Adipose tissue (tissue), 3 donors: ENCODE results near the gene RPS5. TPM values are rescaled to one million over a fixed set of nuclear protein-coding genes. Genes with fewer than 3 reads are reported as not detected.
"Not testable (repeated sequence)": the region's sequence is repeated elsewhere in the genome, so short reads cannot be mapped to it uniquely, and the experiment has no call there.

ENCODE experiments used
- H3K27ac ChIP-seq: one replicate; pipeline ENCODE4 v1.5.1; 2013; ENCODE audit warnings: low read depth, low read length
- WGBS, 3 donors: extraction: QIAGEN DNeasy Blood & Tissue Kit; methylation state at CpG; one replicate each; pipeline ENCODE4 v1.1.7; 2013; 5-methylcytosine and 5-hydroxymethylcytosine counted together
- polyA plus RNA-seq, 3 donors: library from polyadenylated mRNA; stranded (reverse); fragments of 200-250 nt; gene quantifications; one replicate each; pipeline ENCODE4 v1.2.3, GENCODE V29; 2013
- donor health status: healthy with polysubstance abuse.
- donor health status: Bipolar disorder and iron deficiency.
- donor health status: healthy.

RPS5 gene
- 1,000 to 10,000 TPM; 1,642 to 2,053 (median 1,868) TPM for polyA plus RNA-seq

DNA sequence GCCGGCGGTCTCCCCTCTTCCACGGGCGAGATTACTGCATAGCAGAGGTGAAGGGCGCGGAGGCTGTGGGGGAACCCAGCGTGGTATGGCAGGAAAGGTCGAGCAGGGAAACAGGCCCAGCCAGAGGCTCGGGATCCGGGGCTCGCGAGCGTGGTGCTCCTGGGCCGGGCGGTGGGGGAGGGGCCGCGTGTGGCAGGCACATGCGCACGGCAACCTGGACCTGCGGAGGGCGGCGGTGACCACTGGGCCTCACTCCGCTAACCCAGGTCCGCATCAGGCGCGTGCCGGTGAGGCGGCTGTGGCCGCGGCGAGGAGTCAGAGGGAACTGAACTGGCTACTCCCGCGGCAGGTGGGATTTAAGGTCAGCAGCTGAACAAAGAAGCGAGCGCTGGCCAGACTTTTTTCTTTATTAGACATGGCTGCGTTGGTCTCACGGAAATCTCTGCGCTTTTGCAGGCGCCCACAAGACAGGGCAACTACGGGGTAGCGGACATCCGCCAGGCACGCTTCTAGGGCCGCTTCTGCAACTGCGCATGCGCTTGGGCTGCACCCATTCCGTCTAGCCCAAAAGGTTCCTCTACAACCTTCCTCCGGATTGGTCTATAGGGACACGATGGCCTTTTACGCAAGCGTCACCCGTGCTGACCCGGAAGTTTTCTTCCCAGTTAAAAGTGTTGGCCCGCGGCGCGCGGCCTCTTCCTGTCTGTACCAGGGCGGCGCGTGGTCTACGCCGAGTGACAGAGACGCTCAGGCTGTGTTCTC lies at the start of gene RPS5:
Gene RPS5 (plus strand): TSS at position 694 of the 762 bp plus-strand sequence. CDS start 869 bp downstream, outside the sequence.
- peak within 1 kb of the TSS; percentile 60 for H3K27ac ChIP-seq
- 0 to 1% (median 0%) methylated on average over 64 of the region's 64 CpGs for WGBS, 3 donors

- no peak overlapping the region for H3K27ac ChIP-seq
- WGBS, 3 donors, result 95 to 100% (median 97%) methylated on average over 11 of the region's 11 CpGs
Observed at GRCh38 chr19:58338336-58338735, 48.7 kb upstream of the RPS5 start.

DNA sequence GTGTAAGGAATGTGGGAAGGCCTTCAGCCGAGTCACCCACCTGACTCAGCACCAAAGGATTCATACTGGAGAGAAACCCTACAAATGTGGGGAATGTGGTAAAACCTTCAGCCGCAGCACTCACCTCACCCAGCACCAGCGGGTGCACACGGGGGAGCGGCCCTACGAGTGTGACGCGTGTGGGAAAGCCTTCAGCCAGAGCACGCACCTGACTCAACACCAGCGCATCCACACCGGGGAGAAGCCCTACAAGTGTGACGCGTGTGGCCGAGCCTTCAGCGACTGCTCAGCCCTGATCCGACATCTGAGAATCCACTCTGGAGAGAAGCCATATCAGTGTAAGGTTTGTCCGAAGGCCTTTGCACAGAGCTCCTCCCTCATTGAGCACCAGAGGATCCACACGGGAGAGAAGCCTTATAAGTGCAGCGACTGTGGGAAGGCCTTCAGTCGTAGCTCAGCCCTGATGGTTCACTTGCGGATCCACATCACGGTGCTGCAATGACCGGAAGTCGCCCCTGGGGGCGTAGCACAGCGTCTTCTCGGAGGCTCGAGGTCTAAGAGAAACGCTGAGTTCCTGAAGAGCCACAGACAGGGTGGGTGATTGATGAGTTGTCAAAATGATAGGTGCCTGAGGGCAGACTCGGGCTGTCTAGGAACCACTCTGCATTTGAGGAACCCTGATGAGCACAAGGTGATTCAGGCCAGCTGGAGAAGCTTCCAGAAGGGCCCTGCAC lies 48.1 kb upstream of the RPS5 start:
- 76 to 84% (median 83%) methylated on average over 30 of the region's 30 CpGs for WGBS, 3 donors
- no peak overlapping the region for H3K27ac ChIP-seq

DNA sequence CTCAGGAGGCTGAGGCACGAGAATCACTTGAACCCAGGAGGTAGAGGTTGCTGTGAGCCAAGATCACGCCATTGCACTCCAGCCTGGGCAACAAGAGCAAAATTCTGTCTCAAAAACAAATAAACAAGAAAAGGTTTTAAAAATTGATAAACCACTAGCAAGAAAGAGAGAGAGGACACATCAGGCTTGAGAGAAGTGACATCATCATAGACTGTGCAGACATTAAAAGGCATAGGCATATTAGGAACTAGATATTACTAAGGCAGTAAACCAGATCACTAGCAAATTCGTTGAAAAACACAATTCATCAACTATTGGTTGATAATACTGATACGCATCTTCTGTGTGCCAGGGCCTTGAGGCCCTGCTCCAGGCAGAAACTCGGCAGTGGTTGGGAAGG lies 41.5 kb upstream of the RPS5 start:
- 65 to 81% (median 77%) methylated on average over 5 of the region's 5 CpGs for WGBS, 3 donors

DNA sequence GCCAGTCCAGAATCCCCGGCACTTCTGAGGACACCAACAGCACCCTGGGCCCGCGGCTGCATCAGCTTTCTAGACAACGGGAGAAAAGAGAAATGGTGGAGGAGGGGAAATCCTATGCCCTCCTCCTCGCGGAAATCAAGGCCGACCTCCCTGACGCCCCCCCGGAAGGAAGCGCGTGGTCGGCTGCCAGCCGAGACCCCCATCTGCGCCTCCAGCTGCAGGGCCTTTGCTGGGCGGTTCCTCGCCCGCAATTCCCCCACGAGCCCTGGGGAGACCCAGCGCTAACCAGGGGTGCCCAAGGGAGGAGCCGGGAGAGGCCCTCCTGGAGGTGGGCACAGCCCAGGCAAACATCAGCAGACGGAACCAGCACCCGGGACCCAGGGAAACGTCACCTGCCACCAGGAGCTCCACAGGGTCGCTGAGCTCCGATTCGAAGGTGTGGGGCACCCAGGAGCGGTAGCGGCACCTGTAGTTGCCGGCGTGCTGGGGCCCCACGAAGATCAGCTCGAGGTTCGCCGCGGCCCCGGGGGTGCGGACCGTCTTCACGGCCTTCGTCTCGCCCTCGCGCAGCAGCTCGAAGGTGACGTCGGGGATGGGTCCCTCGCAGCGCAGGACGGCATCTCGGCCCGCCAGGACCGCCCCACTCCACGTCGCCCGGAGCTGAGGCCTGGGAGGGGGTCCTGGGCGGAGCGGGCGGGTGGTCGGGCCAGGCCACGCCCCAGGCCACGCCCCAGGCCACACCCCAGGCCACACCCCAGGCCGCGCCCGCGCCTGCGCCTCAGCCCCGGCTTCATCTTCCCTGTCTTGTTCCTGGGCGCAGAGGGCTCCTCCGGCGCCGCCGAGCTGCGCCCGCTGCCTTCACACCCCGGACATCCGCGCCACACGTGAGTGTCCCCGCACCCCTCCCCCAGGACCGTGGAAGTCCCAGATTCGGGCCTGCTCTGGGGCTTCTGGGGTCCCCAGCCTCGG lies 39.8 kb upstream of the RPS5 start:
- H3K27ac ChIP-seq, result no peak overlapping the region
- 2 to 3% (median 2%) methylated on average over 62 to 82 of the region's 82 CpGs for WGBS, 3 donors

More for the DNA sequence above, 41.5 kb upstream of the RPS5 start:
- H3K27ac ChIP-seq, result no peak overlapping the region

GRCh38 chr19:58348080-58348479 lies 39.0 kb upstream of the RPS5 start:
- 16 to 31% (median 21%) methylated on average over 12 of the region's 12 CpGs for WGBS, 3 donors
- not testable (repeated sequence) for H3K27ac ChIP-seq

- WGBS, 3 donors, result 42 to 52% (median 46%) methylated on average over 8 of the region's 8 CpGs
Observed at GRCh38 chr19:58349590-58349989, 37.5 kb upstream of the RPS5 start.

DNA sequence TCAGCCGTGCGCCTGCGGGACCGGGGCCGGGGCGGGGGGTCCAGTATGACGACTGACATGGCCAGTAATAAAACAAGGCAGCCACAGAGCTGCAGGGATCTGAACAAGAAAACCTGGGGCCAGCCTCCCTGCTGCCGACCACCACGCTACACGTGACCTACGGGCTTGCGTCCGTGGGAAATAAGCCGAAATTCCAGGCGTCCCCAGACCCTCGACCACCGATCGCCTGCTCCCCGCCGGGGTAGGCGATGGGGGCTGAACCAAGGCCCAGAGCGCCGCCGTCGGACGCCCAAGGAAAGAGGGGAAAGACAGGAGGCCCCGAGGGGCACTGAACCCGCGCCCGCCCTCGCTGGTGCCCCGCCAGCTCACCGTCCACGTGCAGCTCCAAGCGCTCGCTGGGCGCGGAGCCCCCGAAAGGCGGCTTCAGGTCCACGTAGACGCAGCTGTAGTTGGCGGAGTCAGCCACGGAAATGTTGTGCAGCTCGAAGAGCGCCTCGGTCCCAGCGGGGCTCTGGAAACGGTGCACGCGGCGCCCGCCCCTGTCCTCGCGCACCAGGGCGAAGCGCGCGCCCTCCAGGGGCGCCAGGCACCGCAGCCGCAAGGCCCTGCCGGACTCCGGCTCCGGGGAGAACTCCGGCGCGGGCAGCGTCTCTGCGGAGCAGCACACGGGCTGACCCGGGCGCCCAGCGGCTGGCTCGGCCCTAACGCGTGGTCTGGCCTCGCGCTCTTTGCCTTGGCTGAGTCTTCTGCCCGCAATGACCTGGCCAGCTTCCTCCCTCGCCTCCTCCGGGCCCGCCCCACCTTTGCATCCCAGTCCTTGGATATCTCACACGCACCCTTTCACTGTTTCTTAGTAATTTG lies 36.8 kb upstream of the RPS5 start:
- H3K27ac ChIP-seq, result no peak overlapping the region
- 25 to 42% (median 29%) methylated on average over 80 to 84 of the region's 84 CpGs for WGBS, 3 donors

More at GRCh38 chr19:58349590-58349989, 37.5 kb upstream of the RPS5 start:
- no peak overlapping the region for H3K27ac ChIP-seq

GRCh38 chr19:58350871-58351557 lies 36.1 kb upstream of the RPS5 start:
- no peak overlapping the region for H3K27ac ChIP-seq
- 65 to 83% (median 68%) methylated on average over 34 of the region's 34 CpGs for WGBS, 3 donors

DNA sequence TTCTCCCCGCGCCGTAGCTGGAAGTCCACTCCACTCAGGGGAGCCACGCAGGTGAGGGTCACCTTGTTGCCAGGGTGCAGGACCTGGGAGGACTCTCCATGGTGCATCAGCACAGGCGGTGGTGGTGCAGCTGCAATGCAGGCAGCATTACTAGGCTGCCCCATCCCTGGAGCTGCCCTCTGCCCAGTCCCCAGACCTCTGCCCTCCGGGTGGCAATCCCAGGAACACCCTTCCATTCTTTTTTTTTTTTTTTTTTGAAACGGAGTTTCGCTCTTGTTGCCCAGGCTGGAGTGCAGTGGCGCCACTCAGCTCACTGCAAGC lies 35.6 kb upstream of the RPS5 start:
- WGBS, 3 donors, result 84 to 90% (median 86%) methylated on average over 7 to 9 of the region's 9 CpGs
- H3K27ac ChIP-seq, result no peak overlapping the region

DNA sequence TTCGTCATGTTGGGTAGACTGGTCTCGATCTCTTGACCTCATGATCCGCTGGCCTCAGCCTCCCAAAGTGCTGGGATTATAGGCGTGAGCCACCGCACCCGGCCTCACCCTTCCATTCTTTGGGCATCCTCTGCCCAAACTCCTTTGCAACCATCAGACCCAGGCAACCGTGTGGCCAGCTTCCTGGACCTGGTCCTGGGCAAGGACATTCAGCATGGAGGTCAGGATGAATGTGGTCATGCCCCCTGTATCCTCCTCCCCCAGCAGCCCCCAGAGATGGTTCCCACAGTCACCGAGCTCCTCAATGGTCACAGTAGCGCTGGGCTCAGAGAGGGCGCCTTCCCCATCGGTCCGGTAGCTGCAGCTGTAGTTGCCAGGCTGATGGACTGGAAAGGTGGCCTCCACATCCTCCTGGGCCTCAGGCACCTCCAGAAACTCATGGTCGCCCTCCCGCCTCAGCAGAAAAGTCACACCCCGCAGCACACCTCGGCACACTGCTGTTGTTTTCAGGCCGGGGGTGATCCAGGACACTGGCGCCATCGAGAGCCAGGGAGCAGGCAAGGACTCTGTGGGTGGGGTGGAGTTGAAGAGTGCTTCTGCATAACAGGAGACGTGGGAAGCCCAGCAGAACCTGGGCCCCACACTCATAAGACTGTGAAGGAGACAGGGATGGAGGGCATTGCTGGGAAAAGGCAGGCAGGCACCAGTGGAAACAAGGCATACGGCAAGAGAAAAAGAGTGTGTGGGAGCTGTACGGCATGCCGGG lies 34.9 kb upstream of the RPS5 start:
- H3K27ac ChIP-seq, result no peak overlapping the region
- 81 to 89% (median 82%) methylated on average over 23 of the region's 23 CpGs for WGBS, 3 donors

DNA sequence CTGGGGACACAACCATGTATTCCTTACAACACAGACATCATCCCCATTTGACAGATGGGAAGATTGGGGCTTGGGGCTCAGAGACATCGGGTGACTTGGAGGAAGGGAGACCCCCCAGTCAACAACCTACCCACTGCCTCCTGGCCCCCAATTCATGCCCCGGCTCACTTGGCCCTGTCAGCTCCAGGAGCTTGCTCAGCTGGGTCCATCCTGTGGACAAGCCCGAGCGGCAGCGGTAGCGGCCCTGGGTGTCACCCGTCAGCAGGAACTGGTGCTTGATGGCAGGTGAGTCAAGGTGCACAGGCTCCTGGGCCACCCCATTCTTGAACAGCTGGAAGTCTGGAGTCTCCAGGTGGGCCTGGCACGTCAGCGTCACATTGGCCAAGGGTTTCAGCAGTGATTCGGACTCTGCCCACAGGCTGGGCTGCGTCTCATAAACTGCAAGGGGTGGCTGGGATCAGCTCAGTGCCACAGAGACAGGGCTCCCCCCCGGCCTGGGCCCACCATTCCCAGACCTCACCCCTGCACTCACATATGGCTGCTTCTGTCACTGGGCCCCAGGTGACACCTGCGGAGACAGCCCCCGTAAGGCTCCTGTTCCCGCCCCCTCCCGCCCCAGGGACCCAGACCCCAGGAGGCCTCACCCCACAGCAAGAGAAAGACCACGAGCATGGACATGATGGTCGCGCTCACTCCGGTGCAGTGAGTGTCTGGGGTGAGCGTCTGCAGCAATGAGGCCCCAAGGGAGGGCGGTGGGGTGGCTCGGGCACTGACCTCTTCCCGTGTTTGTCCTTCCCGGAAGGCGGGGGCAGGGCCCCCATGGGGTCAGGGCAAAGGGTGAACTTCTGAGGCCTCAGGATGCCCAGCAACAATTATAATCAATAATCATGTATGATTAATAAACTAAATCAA lies 34.1 kb upstream of the RPS5 start, which contains the start of gene A1BG:
Gene A1BG (minus strand): TSS at position 733 of the 912 bp plus-strand sequence. CDS start 55 bp downstream, at position 678.
- no peak within 1 kb of the TSS for H3K27ac ChIP-seq
- 71 to 82% (median 79%) methylated on average over 26 of the region's 26 CpGs for WGBS, 3 donors

DNA sequence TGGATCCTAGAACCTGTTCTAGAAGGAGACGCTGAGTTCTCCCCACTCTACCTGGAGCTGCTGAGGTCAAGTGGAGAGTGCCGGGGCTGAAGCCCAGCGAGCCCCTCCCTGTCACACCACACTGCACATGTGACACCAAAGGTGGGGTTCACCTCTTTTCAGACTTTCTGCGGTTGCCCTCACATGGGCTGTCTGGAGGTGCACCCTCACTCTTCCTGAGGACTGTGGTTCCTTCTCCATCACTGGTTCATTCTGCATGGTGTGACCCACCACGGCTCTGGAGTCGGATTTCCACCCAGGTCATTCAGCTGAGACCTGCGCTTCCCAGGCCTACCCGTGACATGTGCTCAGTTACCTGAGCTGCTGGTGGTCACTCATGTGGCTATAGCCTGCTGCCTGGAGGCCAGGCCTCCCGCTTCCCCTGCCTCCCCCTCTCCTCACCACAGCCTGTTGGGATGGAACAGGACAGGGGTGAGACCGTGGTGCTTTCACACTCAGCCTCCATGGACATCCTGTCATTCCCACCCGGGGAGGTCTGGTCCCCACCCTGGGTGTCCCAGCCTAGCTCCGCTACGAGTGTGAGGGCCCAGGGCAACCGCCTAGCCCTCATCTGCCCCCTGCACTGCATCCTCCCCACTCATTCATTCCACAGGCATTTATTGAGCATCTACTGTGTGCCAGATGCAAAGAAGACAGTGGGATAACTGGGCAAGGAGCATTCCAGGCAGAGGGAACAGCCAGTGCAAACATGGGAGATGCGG lies 33.2 kb upstream of the RPS5 start:
- 87 to 90% (median 89%) methylated on average over 15 of the region's 15 CpGs for WGBS, 3 donors
- no peak overlapping the region for H3K27ac ChIP-seq

DNA sequence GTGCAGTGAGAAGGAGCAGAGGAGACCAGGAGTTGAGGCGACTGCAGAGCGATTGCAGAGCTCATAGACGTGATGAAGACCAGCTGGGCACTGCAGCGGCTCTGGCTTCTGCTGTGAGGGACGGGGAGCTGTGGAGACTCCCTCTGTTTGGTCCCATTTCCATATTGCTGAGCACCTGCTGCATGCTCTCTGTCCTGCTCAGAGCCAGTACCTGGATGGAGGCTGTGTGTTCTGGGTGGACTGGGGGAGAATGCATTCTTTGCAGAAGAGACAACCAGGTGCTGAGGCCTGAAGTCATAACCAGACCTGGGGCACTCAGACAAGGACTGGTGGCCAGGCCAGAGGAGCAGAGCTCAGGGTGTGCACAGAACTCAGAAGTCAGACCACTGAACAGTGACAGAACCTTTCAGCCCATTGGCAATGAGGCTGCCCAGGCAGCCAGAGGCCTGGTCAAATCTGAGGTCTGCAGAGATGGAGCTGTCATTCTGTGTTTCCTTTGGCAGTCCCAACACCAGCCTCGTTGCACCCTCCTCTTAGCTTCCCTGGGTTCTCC lies 32.5 kb upstream of the RPS5 start:
- 78 to 85% (median 79%) methylated on average over 6 of the region's 6 CpGs for WGBS, 3 donors

More for the DNA sequence above, 32.5 kb upstream of the RPS5 start:
- H3K27ac ChIP-seq, result no peak overlapping the region
